Rectal smooth muscle tissue (tissue), 1 donor: ENCODE measurements around the gene INTU.

Source experiments
- H3K27ac ChIP-seq: one replicate; pipeline ENCODE4 v1.7.0; 2013; ENCODE audit warnings: low read depth, low read length, inconsistent platforms
- H3K27me3 ChIP-seq: one replicate; pipeline ENCODE4 v1.7.0; 2013; ENCODE audit warnings: low read length; ENCODE audit not compliant: control insufficient read depth, insufficient read depth
- H3K36me3 ChIP-seq: one replicate; pipeline ENCODE4 v1.7.0; 2013; ENCODE audit warnings: low read length; ENCODE audit not compliant: control insufficient read depth, insufficient read depth
- H3K4me1 ChIP-seq: one replicate; pipeline ENCODE4 v1.7.0; 2013; ENCODE audit warnings: low read length; ENCODE audit not compliant: control insufficient read depth, insufficient read depth
- H3K4me3 ChIP-seq: one replicate; pipeline ENCODE4 v1.7.0; 2013; ENCODE audit warnings: low read length
- H3K9ac ChIP-seq: one replicate; pipeline ENCODE4 v1.7.0; 2013; ENCODE audit warnings: low read length

Gene INTU

GRCh38 chr4:127656047-127656680, 23.4 kb downstream of the INTU start:
- Histone ChIP-seq H3K27ac (no peak overlapping the region), H3K4me3 (no peak overlapping the region), H3K9ac (no peak overlapping the region), H3K36me3 (no peaks in the 10 kb centered on the region), H3K27me3 (no peaks in the 10 kb centered on the region), H3K4me1 (no peaks in the 10 kb centered on the region)

- H3K9ac ChIP-seq: no peak overlapping the region
- H3K4me3 ChIP-seq: no peak overlapping the region
- H3K36me3 ChIP-seq: no peaks in the 10 kb centered on the region
- H3K27ac ChIP-seq: no peak overlapping the region
- H3K27me3 ChIP-seq: no peaks in the 10 kb centered on the region
- no peaks in the 10 kb centered on the region for H3K4me1 ChIP-seq
Observed at GRCh38 chr4:127660284-127660885, 27.6 kb downstream of the INTU start.

- Histone ChIP-seq H3K4me3 (no peak overlapping the region), H3K4me1 (no peaks in the 10 kb centered on the region), H3K27ac (no peak overlapping the region), H3K9ac (no peak overlapping the region), H3K36me3 (no peaks in the 10 kb centered on the region), H3K27me3 (no peaks in the 10 kb centered on the region)
Observed at GRCh38 chr4:127667116-127667515, 34.4 kb downstream of the INTU start.

GRCh38 chr4:127667772-127668171, 35.0 kb downstream of the INTU start:
- no peaks in the 10 kb centered on the region for H3K27me3 ChIP-seq
- H3K9ac ChIP-seq: no peak overlapping the region
- H3K4me1 ChIP-seq: no peaks in the 10 kb centered on the region
- no peaks in the 10 kb centered on the region for H3K36me3 ChIP-seq
- no peak overlapping the region for H3K4me3 ChIP-seq
- no peak overlapping the region for H3K27ac ChIP-seq

GRCh38 chr4:127668770-127669169, 36.0 kb downstream of the INTU start:
- Histone ChIP-seq H3K36me3 (no peaks in the 10 kb centered on the region), H3K27ac (no peak overlapping the region), H3K4me3 (no peak overlapping the region), H3K9ac (no peak overlapping the region), H3K27me3 (no peaks in the 10 kb centered on the region), H3K4me1 (no peaks in the 10 kb centered on the region)

GRCh38 chr4:127669691-127670090, 36.9 kb downstream of the INTU start:
- Histone ChIP-seq H3K4me3 (no peak overlapping the region), H3K9ac (no peak overlapping the region), H3K27me3 (no peaks in the 10 kb centered on the region), H3K4me1 (no peaks in the 10 kb centered on the region), H3K27ac (no peak overlapping the region), H3K36me3 (no peaks in the 10 kb centered on the region)

- Histone ChIP-seq H3K27ac (no peak overlapping the region), H3K9ac (no peak overlapping the region), H3K36me3 (no peaks in the 10 kb centered on the region), H3K4me3 (no peak overlapping the region), H3K4me1 (no peaks in the 10 kb centered on the region), H3K27me3 (no peaks in the 10 kb centered on the region)
Observed at GRCh38 chr4:127672111-127672510, 39.4 kb downstream of the INTU start.

- Histone ChIP-seq H3K27ac (no peak overlapping the region), H3K4me1 (no peaks in the 10 kb centered on the region), H3K36me3 (no peaks in the 10 kb centered on the region), H3K27me3 (no peaks in the 10 kb centered on the region), H3K4me3 (no peak overlapping the region), H3K9ac (no peak overlapping the region)
Observed at GRCh38 chr4:127685292-127685691, 52.5 kb downstream of the INTU start.

- H3K4me3 ChIP-seq: no peak overlapping the region
- H3K36me3 ChIP-seq: no peaks in the 10 kb centered on the region
- no peak overlapping the region for H3K9ac ChIP-seq
- no peak overlapping the region for H3K27ac ChIP-seq
- no peaks in the 10 kb centered on the region for H3K4me1 ChIP-seq
- no peaks in the 10 kb centered on the region for H3K27me3 ChIP-seq
Observed at GRCh38 chr4:127686658-127687057, 53.9 kb downstream of the INTU start.

GRCh38 chr4:127687580-127687979, 54.8 kb downstream of the INTU start:
- Histone ChIP-seq H3K27ac (no peak overlapping the region), H3K27me3 (no peaks in the 10 kb centered on the region), H3K9ac (no peak overlapping the region), H3K36me3 (no peaks in the 10 kb centered on the region), H3K4me1 (no peaks in the 10 kb centered on the region), H3K4me3 (no peak overlapping the region)

- H3K4me1 ChIP-seq: no peaks in the 10 kb centered on the region
- H3K4me3 ChIP-seq: no peak overlapping the region
- H3K27me3 ChIP-seq: no peaks in the 10 kb centered on the region
- H3K36me3 ChIP-seq: no peaks in the 10 kb centered on the region
- H3K9ac ChIP-seq: no peak overlapping the region
- H3K27ac ChIP-seq: no peak overlapping the region
Observed at GRCh38 chr4:127698789-127699200, 66.0 kb downstream of the INTU start.

GRCh38 chr4:127708985-127709384, 76.2 kb downstream of the INTU start:
- Histone ChIP-seq H3K9ac (no peak overlapping the region), H3K36me3 (no peaks in the 10 kb centered on the region), H3K27me3 (no peaks in the 10 kb centered on the region), H3K4me1 (no peaks in the 10 kb centered on the region), H3K27ac (no peak overlapping the region), H3K4me3 (no peak overlapping the region)

- Histone ChIP-seq H3K9ac (no peak overlapping the region), H3K27ac (no peak overlapping the region), H3K4me1 (no peaks in the 10 kb centered on the region), H3K27me3 (no peaks in the 10 kb centered on the region), H3K36me3 (no peaks in the 10 kb centered on the region), H3K4me3 (no peak overlapping the region)
Observed at GRCh38 chr4:127709456-127709855, 76.7 kb downstream of the INTU start.
